ENCODE measurements around the gene IFI27L2. TPM values are rescaled to one million over a fixed set of nuclear protein-coding genes. Genes with fewer than 3 reads are reported as not detected.

The IFI27L2 gene
- total RNA-seq, 1 donor from 2014 or later = 63.9 TPM

- Histone ChIP-seq H3K9ac (ENCODE audit: low read length) (no peak overlapping the region), H3K4me1 (ENCODE audit: insufficient read depth, low read length) (peaks cover 20% of the 10 kb centered on the region), H3K27me3 (ENCODE audit: insufficient read depth, low read length) (no peaks in the 10 kb centered on the region), H4K20me1 (ENCODE audit: insufficient read depth, low read length) (no peaks in the 10 kb centered on the region), H3K4me2 (ENCODE audit: low read length) (no peak overlapping the region), H3K4me3 (ENCODE audit: insufficient read depth, low read depth, low read length) (no peak overlapping the region), H3K79me2 (ENCODE audit: insufficient read depth, low read length) (no peaks in the 10 kb centered on the region), H3K36me3 (ENCODE audit: insufficient read depth, low read length) (peaks cover 3% of the 10 kb centered on the region), H3K9me3 (ENCODE audit: insufficient read depth, low read depth, low read length) (no peaks in the 10 kb centered on the region), H3K27ac (ENCODE audit: low read depth, low read length) (no peak overlapping the region), H2AFZ (ENCODE audit: low read depth, low read length) (no peak overlapping the region)
- peaks cover 9% of the 10 kb centered on the region for H3K27me3 Mint-ChIP-seq (ENCODE audit: low read depth, unreplicated experiment)
- TF ChIP-seq CTCF (IDR thresholded peaks at IDR 0.05; ENCODE audit: insufficient read depth, low read depth, low read length) (no peak), EZH2 (IDR thresholded peaks at IDR 0.05; ENCODE audit: insufficient read depth, low read length) (no peak)
- peaks cover 4% of the 10 kb centered on the region for H3K36me3 Mint-ChIP-seq (ENCODE audit: low read depth, unreplicated experiment)
- H3K4me1 Mint-ChIP-seq (ENCODE audit: low read depth, unreplicated experiment) = peaks cover 6% of the 10 kb centered on the region
- no peak for FAIRE-seq
- H3K9me3 Mint-ChIP-seq (ENCODE audit: unreplicated experiment) = peaks cover 23% of the 10 kb centered on the region
- no peak overlapping the region for H3K27ac Mint-ChIP-seq (ENCODE audit: unreplicated experiment)
- DNase-seq (ENCODE audit: low read depth) = no peak
- H3K4me3 Mint-ChIP-seq (ENCODE audit: unreplicated experiment) = no peak overlapping the region
Measured at GRCh38 chr14:94124582-94125377, 4.6 kb downstream of the IFI27L2 start.

DNA sequence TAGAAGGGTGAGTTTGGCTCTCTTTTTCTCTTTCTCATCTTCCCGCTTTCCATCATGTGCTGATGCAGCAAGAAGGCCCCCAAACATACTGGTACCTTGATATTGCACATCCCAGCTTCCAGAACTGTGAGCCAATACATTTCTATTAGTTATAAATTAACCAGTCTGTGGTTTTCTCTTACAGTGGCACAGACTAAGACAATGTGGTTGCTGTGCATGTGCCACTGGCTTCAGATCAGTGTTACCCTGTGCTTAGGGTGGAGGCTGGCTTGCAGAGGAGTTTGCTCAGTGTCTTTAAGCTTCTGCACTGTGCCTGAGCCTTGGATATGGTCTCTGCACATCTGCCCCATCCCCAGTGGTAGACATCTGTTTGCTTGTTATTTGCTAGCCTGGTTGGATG lies 5.5 kb downstream of the IFI27L2 start:
- H4K20me1 ChIP-seq (ENCODE audit: insufficient read depth, low read length) = no peaks in the 10 kb centered on the region

More for the DNA sequence above, 5.5 kb downstream of the IFI27L2 start:
- H3K4me1 ChIP-seq (ENCODE audit: insufficient read depth, low read length) = peaks cover 19% of the 10 kb centered on the region
- H3K4me3 Mint-ChIP-seq (ENCODE audit: unreplicated experiment) = no peak overlapping the region
- H3K27me3 ChIP-seq (ENCODE audit: insufficient read depth, low read length) = no peaks in the 10 kb centered on the region
- H2AFZ ChIP-seq (ENCODE audit: low read depth, low read length) = no peak overlapping the region
- H3K9ac ChIP-seq (ENCODE audit: low read length) = no peak overlapping the region
- H3K9me3 ChIP-seq (ENCODE audit: insufficient read depth, low read depth, low read length) = no peaks in the 10 kb centered on the region
- H3K27me3 Mint-ChIP-seq (ENCODE audit: low read depth, unreplicated experiment) = peaks cover 9% of the 10 kb centered on the region
- FAIRE-seq (no peak), DNase-seq (ENCODE audit: low read depth) (no peak)
- no peak overlapping the region for H3K4me3 ChIP-seq (ENCODE audit: insufficient read depth, low read depth, low read length)
- H3K79me2 ChIP-seq (ENCODE audit: insufficient read depth, low read length) = no peaks in the 10 kb centered on the region
- peaks cover 7% of the 10 kb centered on the region for H3K36me3 Mint-ChIP-seq (ENCODE audit: low read depth, unreplicated experiment)
- peaks cover 27% of the 10 kb centered on the region for H3K9me3 Mint-ChIP-seq (ENCODE audit: unreplicated experiment)
- no peak overlapping the region for H3K27ac Mint-ChIP-seq (ENCODE audit: unreplicated experiment)
- no peak overlapping the region for H3K27ac ChIP-seq (ENCODE audit: low read depth, low read length)
- peaks cover 3% of the 10 kb centered on the region for H3K36me3 ChIP-seq (ENCODE audit: insufficient read depth, low read length)
- H3K4me2 ChIP-seq (ENCODE audit: low read length) = no peak overlapping the region
- peaks cover 5% of the 10 kb centered on the region for H3K4me1 Mint-ChIP-seq (ENCODE audit: low read depth, unreplicated experiment)
- TF ChIP-seq CTCF (IDR thresholded peaks at IDR 0.05; ENCODE audit: insufficient read depth, low read depth, low read length) (no peak), EZH2 (IDR thresholded peaks at IDR 0.05; ENCODE audit: insufficient read depth, low read length) (no peak)
